ENCODE measurements around the gene ANG.

DNA sequence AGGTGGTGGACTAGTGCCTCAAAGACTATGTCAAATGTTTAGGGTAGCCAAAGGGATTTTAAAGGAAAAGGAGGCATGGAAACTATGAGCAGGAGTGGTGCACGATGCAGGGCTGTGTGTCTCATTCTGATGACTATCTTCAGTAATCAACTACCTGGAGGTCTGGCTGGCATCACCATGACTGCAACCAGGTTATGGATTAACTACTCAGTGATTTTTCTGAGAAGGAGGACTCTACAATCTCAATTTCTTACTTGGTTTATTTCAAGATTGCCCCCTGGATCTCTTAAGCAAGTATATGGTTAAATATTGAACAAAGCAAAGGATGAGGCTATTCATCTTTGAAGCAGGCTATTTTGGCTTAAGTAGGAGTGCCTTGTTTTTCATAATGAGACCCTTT lies 38.0 kb downstream of the ANG start:
- TF ChIP-seq, protein P1, sequence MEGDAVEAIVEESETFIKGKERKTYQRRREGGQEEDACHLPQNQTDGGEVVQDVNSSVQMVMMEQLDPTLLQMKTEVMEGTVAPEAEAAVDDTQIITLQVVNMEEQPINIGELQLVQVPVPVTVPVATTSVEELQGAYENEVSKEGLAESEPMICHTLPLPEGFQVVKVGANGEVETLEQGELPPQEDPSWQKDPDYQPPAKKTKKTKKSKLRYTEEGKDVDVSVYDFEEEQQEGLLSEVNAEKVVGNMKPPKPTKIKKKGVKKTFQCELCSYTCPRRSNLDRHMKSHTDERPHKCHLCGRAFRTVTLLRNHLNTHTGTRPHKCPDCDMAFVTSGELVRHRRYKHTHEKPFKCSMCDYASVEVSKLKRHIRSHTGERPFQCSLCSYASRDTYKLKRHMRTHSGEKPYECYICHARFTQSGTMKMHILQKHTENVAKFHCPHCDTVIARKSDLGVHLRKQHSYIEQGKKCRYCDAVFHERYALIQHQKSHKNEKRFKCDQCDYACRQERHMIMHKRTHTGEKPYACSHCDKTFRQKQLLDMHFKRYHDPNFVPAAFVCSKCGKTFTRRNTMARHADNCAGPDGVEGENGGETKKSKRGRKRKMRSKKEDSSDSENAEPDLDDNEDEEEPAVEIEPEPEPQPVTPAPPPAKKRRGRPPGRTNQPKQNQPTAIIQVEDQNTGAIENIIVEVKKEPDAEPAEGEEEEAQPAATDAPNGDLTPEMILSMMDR (conservative IDR thresholded peaks at IDR 0.05; ENCODE audit: low read depth, low read length): no peak
- TF ChIP-seq EZH2 (IDR thresholded peaks at IDR 0.05; ENCODE audit: borderline replicate concordance, low read depth, low read length, poor library complexity, severe bottlenecking): no peak

Measured in A673 (cell line).